Gastroesophageal sphincter (tissue), 4 donors: Measurements from ENCODE around the gene PTH2. TPM values are rescaled to one million over a fixed set of nuclear protein-coding genes. Genes with fewer than 3 reads are reported as not detected.
A peak's percentile ranks its signal among the peaks of the same experiment; 100 is the strongest.
"Not testable (repeated sequence)": the region's sequence is repeated elsewhere in the genome, so short reads cannot be mapped to it uniquely, and the experiment has no call there.

ENCODE experiments used
- ATAC-seq: fragments of 150-250 bp; one replicate; pipeline ENCODE4 v1.9.1; 2016; ENCODE audit warnings: mild to moderate bottlenecking, moderate library complexity
- H3K27ac ChIP-seq, 4 donors: fragments of 200-600 bp; sonication (generic) in 3 of 4; 1 replicate in 3 of 4; 2 replicates in 1 of 4; pipeline ENCODE4 v1.5.1; 2016 to 2019
- H3K27me3 ChIP-seq: fragments of 200-600 bp; sonication (generic); one replicate; pipeline ENCODE4 v1.5.1; 2019
- H3K36me3 ChIP-seq, 2 donors: fragments of 200-600 bp; sonication (generic); one replicate each; pipeline ENCODE4 v1.5.1; 2019; ENCODE audit warnings: control low read depth in 1 of 2
- H3K4me1 ChIP-seq, 3 donors: fragments of 200-600 bp; sonication (generic); 1 replicate in 2 of 3; 2 replicates in 1 of 3; pipeline ENCODE4 v1.5.1; 2016 to 2019; ENCODE audit warnings: control low read depth in 2 of 3
- H3K4me3 ChIP-seq, 2 donors: fragments of 200-600 bp; sonication (generic); one replicate each; pipeline ENCODE4 v1.5.1; 2019; ENCODE audit warnings: mild to moderate bottlenecking in 1 of 2, moderate library complexity in 1 of 2
- H3K9me3 ChIP-seq, 3 donors: fragments of 200-600 bp; sonication (generic); one replicate each; pipeline ENCODE4 v1.5.1; 2017 to 2019; ENCODE audit warnings: control low read depth in 2 of 3
- CTCF ChIP-seq, 4 experiments: fragments of 200-600 bp in 2 of 4; fragments of 450-650 bp in 2 of 4; sonication (generic) in 1 of 4; IDR thresholded peaks; one replicate each; pipeline ENCODE4 v1.5.1; 2017 to 2019; ENCODE audit warnings: antibody characterized with exemption in 4 of 4, mild to moderate bottlenecking in 2 of 4, moderate library complexity in 2 of 4
- EP300 ChIP-seq: sonication (generic); formaldehyde crosslinking; IDR thresholded peaks from one replicate; pipeline ENCODE4 v1.6.1; 2017; ENCODE audit warnings: antibody characterized with exemption, mild to moderate bottlenecking
- POLR2A ChIP-seq, 2 donors: fragments of 450-650 bp; IDR thresholded peaks; one replicate each; pipeline ENCODE4 v1.6.1; 2017; ENCODE audit warnings: antibody characterized with exemption in 2 of 2, mild to moderate bottlenecking in 2 of 2, moderate library complexity in 1 of 2
- POLR2AphosphoS5 ChIP-seq: sonication (generic); formaldehyde crosslinking; IDR thresholded peaks from one replicate; pipeline ENCODE4 v1.6.1; 2017; ENCODE audit warnings: antibody characterized with exemption
- WGBS, 2 donors: methylation state at CpG; one replicate each; pipeline ENCODE4 v1.1.5; 2018; ENCODE audit warnings: low coverage in 1 of 2; 5-methylcytosine and 5-hydroxymethylcytosine counted together
- total RNA-seq, 4 donors: library from RNA; depleted of rRNA; stranded (reverse); fragments of >200 nt; gene quantifications; one replicate each; pipeline ENCODE4 v1.1.0, GENCODE V29; 2016

Gene PTH2
- total RNA-seq, 4 donors from 2014 or later = not detected

- no CpG with 5 or more reads among the region's 12 CpGs for WGBS, 2 donors
- H3K4me3 ChIP-seq = no peak overlapping the region
- ATAC-seq = no peak
- no peak overlapping the region for H3K27ac ChIP-seq
- peaks cover 0 to 82% of the 10 kb centered on the region in 2 donors for H3K36me3 ChIP-seq
- H3K27me3 ChIP-seq = no peaks in the 10 kb centered on the region
- no peaks in the 10 kb centered on the region for H3K9me3 ChIP-seq
- no peak for TF ChIP-seq POLR2A (IDR thresholded peaks at IDR 0.05)
- TF ChIP-seq EP300 = no peak
- TF ChIP-seq CTCF (IDR thresholded peaks at IDR 0.05) = no peak
- TF ChIP-seq POLR2AphosphoS5 = no peak
- peaks cover 0 to 5% (median 4%) of the 10 kb centered on the region in 3 donors for H3K4me1 ChIP-seq
These were observed 39.3 kb upstream of the PTH2 start for GRCh38 chr19:49462492-49462891.

- ATAC-seq = no peak
- Histone ChIP-seq H3K9me3 (no peaks in the 10 kb centered on the region), H3K4me1 (peaks cover 0 to 11% (median 6%) of the 10 kb centered on the region in 3 donors), H3K4me3 (no peak overlapping the region), H3K27me3 (no peaks in the 10 kb centered on the region), H3K36me3 (peaks cover 0 to 79% of the 10 kb centered on the region in 2 donors), H3K27ac (no peak overlapping the region)
- TF ChIP-seq EP300 = no peak
- no peak for TF ChIP-seq POLR2AphosphoS5
- no peak for TF ChIP-seq POLR2A (IDR thresholded peaks at IDR 0.05)
- TF ChIP-seq CTCF (IDR thresholded peaks at IDR 0.05) = no peak
- WGBS, 2 donors = no CpG with 5 or more reads among the region's 37 CpGs
These were observed 38.4 kb upstream of the PTH2 start for GRCh38 chr19:49461656-49462055.

- Histone ChIP-seq H3K4me1 (peaks cover 0 to 13% (median 6%) of the 10 kb centered on the region in 3 donors), H3K36me3 (peaks cover 0 to 74% of the 10 kb centered on the region in 2 donors)
- H3K27me3 ChIP-seq, H3K27ac ChIP-seq, H3K4me3 ChIP-seq, H3K9me3 ChIP-seq, ATAC-seq: not testable (repeated sequence)
- no CpG with 5 or more reads among the region's 1 CpG for WGBS, 2 donors
These were observed 37.9 kb upstream of the PTH2 start for GRCh38 chr19:49461130-49461529.

GRCh38 chr19:49459388-49459787 is 36.1 kb upstream of the PTH2 start:
- Histone ChIP-seq H3K36me3 (peaks cover 0 to 57% of the 10 kb centered on the region in 2 donors), H3K9me3 (no peaks in the 10 kb centered on the region), H3K27me3 (no peaks in the 10 kb centered on the region), H3K4me3 (no peak overlapping the region), H3K27ac (no peak overlapping the region), H3K4me1 (peaks cover 0 to 26% (median 11%) of the 10 kb centered on the region in 3 donors)
- ATAC-seq = no peak
- WGBS, 2 donors = 100% methylated on average over 7 of the region's 12 CpGs; no CpG with 5 or more reads in 1 of the 2 donors
- TF ChIP-seq EP300 (no peak), POLR2A (IDR thresholded peaks at IDR 0.05) (no peak), CTCF (IDR thresholded peaks at IDR 0.05) (no peak), POLR2AphosphoS5 (no peak)

GRCh38 chr19:49458567-49458903 is 35.3 kb upstream of the PTH2 start:
- Histone ChIP-seq H3K27me3 (no peaks in the 10 kb centered on the region), H3K27ac (peak overlapping the region in 3 of 4 donors; percentile 31 to 73 (median 69)), H3K4me1 (peaks cover 0 to 34% (median 16%) of the 10 kb centered on the region in 3 donors), H3K36me3 (peaks cover 0 to 48% of the 10 kb centered on the region in 2 donors), H3K4me3 (no peak overlapping the region), H3K9me3 (no peaks in the 10 kb centered on the region)
- WGBS, 2 donors = 83% methylated on average over 1 of the region's 5 CpGs; no CpG with 5 or more reads in 1 of the 2 donors
- no peak for TF ChIP-seq POLR2AphosphoS5
- TF ChIP-seq POLR2A (IDR thresholded peaks at IDR 0.05) = no peak
- no peak for TF ChIP-seq EP300
- no peak for ATAC-seq

- ATAC-seq = no peak
- Histone ChIP-seq H3K27me3 (no peaks in the 10 kb centered on the region), H3K4me3 (no peak overlapping the region), H3K36me3 (peaks cover 0 to 35% of the 10 kb centered on the region in 2 donors), H3K4me1 (peaks cover 0 to 46% (median 16%) of the 10 kb centered on the region in 3 donors), H3K27ac (peak overlapping the region in 3 of 4 donors; percentile 51 to 73 (median 69)), H3K9me3 (no peaks in the 10 kb centered on the region)
- TF ChIP-seq CTCF (IDR thresholded peaks at IDR 0.05) (no peak), POLR2A (IDR thresholded peaks at IDR 0.05) (no peak), EP300 (no peak), POLR2AphosphoS5 (no peak)
- 67 to 81% methylated on average over 4 to 5 of the region's 5 CpGs for WGBS, 2 donors
These were observed 33.1 kb upstream of the PTH2 start for GRCh38 chr19:49456326-49456725.
